HepG2 (cell line): ENCODE results near the gene KIF13A. TPM values are rescaled to one million over a fixed set of nuclear protein-coding genes. Genes with fewer than 3 reads are reported as not detected.

Experiments used
- ATF6 ChIP-seq: sonication (generic); formaldehyde crosslinking; conservative IDR thresholded peaks from 2 replicates; pipeline ENCODE4 v1.4.0; 2020; ENCODE audit warnings: missing genetic modification reagents
- KAT7 ChIP-seq: IDR thresholded peaks from 2 replicates; pipeline ENCODE4 v1.6.1; 2018; ENCODE audit warnings: borderline replicate concordance, missing compliant biosample characterization
- KIAA2018 ChIP-seq: sonication (generic); formaldehyde crosslinking; IDR thresholded peaks from 2 replicates; pipeline ENCODE4 v1.5.0; 2020; ENCODE audit warnings: mild to moderate bottlenecking, missing genetic modification reagents, borderline replicate concordance
- MAFF ChIP-seq: IDR thresholded peaks from 2 replicates; pipeline ENCODE4 v1.6.1; 2011; ENCODE audit warnings: low read depth, low read length, improper control_type of control experiment
- NFAT5 ChIP-seq: sonication (generic); formaldehyde crosslinking; IDR thresholded peaks from 2 replicates; pipeline ENCODE4 v1.4.0; 2020; ENCODE audit warnings: missing genetic modification reagents
- NFE2L1 ChIP-seq: sonication (generic); formaldehyde crosslinking; IDR thresholded peaks from 2 replicates; pipeline ENCODE4 v1.4.0; 2020; ENCODE audit warnings: missing genetic modification reagents, mild to moderate bottlenecking, borderline replicate concordance
- U2AF1 ChIP-seq: fragments of 200-400 bp; formaldehyde crosslinking; optimal IDR thresholded peaks from 2 replicates; pipeline ENCODE3; 2017; ENCODE audit warnings: mild to moderate bottlenecking, low read depth, low read length
- ZNF10 ChIP-seq: sonication (generic); formaldehyde crosslinking; IDR thresholded peaks from 2 replicates; pipeline ENCODE4 v1.4.0; 2020; ENCODE audit warnings: mild to moderate bottlenecking, low read depth, missing genetic modification reagents, borderline replicate concordance
- ZNF552 ChIP-seq: sonication (generic); formaldehyde crosslinking; IDR thresholded peaks from 2 replicates; pipeline ENCODE4 v1.9.0; 2022; ENCODE audit warnings: missing genetic modification reagents, mild to moderate bottlenecking, borderline replicate concordance
- polyA plus RNA-seq, 8 experiments: library from polyadenylated mRNA; depleted of rRNA in 3 of 8; stranded (reverse) in 7 of 8; unstranded in 1 of 8; fragments of >200 nt; fragmentation: Illumina TruSeq in 4 of 8; extraction: Trizol in 4 of 8; gene quantifications; 2 replicates each; pipeline versions ENCODE4 v1.2.1 to v1.2.3, GENCODE V29; 2011 to 2016; ENCODE audit warnings: low read depth in 4 of 8, missing spikeins in 1 of 8, mixed read lengths in 1 of 8; ENCODE audit not compliant: insufficient read depth in 1 of 8
- total RNA-seq, 5 experiments: library from RNA; depleted of rRNA; stranded (reverse); fragments of >200 nt; fragmentation: Illumina TruSeq; extraction: Trizol; gene quantifications; 2 replicates each; pipeline ENCODE4 v1.2.3, GENCODE V29; 2016; ENCODE audit warnings: low read depth in 1 of 5

Gene KIF13A
- total and polyA plus RNA-seq, 2 of the 13 experiments (the other 11 are each of a cell fraction or from before 2014, with no cell fraction given), result 21.1 to 37.2 TPM

GRCh38 chr6:17724341-17724740 is 263.1 kb downstream of the KIF13A start (continued):
- TF ChIP-seq KIAA2018 (CRISPR knock-in tag), result no peak
- TF ChIP-seq ZNF552, result no peak
- TF ChIP-seq ATF6 (CRISPR knock-in tag), result no peak
- TF ChIP-seq KAT7, result no peak
- TF ChIP-seq NFE2L1, result no peak
- TF ChIP-seq ZNF10, result no peak
- no peak for TF ChIP-seq NFAT5 (CRISPR knock-in tag)
- TF ChIP-seq MAFF, result peak; percentile 90
- no peak for TF ChIP-seq U2AF1
